ENCODE measurements around the gene CEP70.
"Not testable (repeated sequence)": the region's sequence is repeated elsewhere in the genome, so short reads cannot be mapped to it uniquely, and the experiment has no call there.

CEP70 gene

GRCh38 chr3:138470687-138471086 lies 123.4 kb downstream of the CEP70 start:
- FAIRE-seq (no peak), DNase-seq (ENCODE audit: low spot score) (no peak)

DNA sequence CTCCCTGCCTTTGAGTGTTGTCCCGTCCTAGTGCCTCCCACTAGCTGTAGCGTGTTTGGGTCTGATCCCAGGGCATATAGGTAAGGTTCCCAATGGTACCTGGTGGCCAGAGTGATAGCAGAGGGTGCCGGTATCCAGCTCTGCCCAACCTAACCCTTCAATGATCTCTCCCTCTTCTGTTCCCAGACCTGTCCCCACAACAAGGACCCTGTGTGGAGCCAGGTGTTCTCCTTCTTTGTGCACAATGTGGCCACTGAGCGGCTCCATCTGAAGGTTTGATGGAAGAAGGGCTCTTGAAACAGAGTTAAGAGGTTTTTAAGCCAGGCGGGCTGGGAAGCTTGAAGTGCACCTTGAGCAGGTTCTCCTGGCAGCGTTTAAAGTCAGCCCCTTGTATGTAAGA lies 124.2 kb downstream of the CEP70 start:
- FAIRE-seq (no peak), DNase-seq (ENCODE audit: low spot score) (no peak)

DNA sequence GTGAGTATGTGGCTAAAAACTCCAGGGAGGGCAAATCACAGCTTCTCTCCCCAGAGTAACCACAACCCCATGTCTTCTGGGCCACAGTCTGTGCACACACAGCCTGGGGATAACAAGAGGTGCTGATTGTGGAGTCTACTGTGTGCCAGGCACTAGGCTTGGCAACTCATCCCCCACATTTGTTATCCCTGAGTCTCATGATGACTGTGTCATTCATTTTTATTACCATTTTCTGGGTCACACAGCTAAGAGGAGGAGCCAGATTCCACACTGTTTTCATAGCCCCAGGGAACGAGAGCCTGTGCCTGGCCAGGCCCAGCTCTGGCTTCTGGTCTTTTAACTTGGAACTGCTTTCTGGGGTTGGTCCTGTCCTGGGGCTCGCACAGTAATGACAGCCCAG lies 125.2 kb downstream of the CEP70 start:
- FAIRE-seq (no peak), DNase-seq (ENCODE audit: low spot score) (no peak)

- no peak for FAIRE-seq
- no peak for DNase-seq (ENCODE audit: low spot score)
Measured at GRCh38 chr3:138468451-138468850, 125.6 kb downstream of the CEP70 start.

- DNase-seq (ENCODE audit: low spot score) (no peak), FAIRE-seq (no peak)
Measured at GRCh38 chr3:138467931-138468330, 126.1 kb downstream of the CEP70 start.

DNA sequence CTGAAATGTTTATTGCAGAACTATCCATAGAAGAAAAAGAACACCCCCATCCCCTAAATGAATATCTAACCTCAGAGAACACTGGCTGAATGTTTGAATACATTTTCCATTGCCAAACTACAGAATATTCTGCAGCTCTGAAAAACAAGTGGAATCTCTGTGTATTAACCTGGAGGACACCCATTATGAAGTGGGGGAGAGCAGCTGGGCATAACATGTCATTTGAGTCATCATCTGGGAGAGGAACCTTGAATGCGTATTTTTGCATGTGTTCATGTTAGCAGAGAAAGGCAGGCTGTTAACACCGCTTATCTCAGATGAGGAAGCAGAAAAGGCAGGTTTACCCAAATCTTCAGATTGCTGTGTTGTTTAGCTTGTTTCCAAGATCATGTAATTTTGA lies 128.1 kb downstream of the CEP70 start:
- FAIRE-seq, result no peak
- DNase-seq (ENCODE audit: low spot score), result no peak

DNA sequence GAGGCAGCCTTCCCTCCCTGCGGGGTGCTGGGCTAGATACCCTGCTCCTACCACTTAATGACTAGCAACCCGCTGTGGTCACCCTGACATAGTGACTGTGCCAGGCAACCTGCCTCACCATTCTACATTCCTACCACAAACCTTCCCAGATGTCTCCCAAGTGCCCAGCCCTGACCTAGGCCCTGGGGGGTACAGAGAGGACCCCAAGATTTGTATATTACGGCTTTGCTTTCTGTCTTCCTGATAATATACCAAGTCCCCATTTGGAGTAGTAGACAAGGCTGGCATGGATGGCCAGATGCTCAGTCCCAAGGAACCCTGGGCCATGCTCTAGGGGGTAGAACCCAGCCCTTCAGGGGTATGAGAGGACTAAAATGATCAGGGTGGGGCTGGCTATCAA lies 128.6 kb downstream of the CEP70 start:
- FAIRE-seq (no peak), DNase-seq (ENCODE audit: low spot score) (no peak)

- no peak for FAIRE-seq
- DNase-seq (ENCODE audit: low spot score), result no peak
Measured at GRCh38 chr3:138464491-138464860, 129.6 kb downstream of the CEP70 start.

GRCh38 chr3:138463724-138464490 lies 130.2 kb downstream of the CEP70 start:
- DNase-seq (ENCODE audit: low spot score) (no peak), FAIRE-seq (no peak)

DNA sequence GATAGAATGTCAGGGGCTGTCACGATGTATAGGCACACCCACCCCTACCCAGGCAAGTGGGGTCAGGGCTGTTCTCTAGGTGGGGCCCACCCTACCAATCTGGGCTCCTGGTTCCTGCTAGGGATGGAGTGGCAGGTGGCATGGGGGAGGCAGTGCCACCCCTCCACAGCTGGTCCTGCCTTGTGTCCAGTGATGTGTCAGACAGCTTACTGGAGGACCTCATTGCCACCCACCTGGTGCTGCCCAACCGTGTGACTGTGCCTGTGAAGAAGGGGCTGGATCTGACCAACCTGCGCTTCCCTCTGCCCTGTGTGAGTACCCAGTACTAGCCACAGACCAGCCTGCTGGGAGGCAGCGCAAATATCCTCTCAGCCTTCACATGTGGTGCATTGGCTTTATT lies 132.2 kb downstream of the CEP70 start:
- DNase-seq (ENCODE audit: low spot score), result no peak
- FAIRE-seq, result no peak

DNA sequence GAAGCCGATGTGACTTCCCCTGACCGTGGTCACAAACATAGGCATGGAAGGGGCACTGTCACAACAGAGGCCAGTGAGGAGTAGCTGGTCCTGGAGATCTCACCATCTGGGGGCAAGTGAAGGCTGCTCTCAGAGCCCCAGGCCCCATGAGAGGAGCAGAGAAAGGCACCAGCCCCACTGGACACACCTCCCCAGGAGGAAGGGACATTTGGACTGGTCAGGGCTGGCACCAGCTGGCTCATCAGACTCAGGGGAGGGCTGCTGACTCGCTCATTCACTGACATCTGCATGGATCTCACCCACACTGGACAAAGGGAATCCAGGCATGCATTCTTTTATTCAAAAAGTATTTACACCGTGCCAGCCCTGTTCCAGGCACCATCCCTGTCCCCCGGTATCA lies 132.8 kb downstream of the CEP70 start:
- FAIRE-seq, result no peak
- DNase-seq (ENCODE audit: low spot score), result no peak

DNA sequence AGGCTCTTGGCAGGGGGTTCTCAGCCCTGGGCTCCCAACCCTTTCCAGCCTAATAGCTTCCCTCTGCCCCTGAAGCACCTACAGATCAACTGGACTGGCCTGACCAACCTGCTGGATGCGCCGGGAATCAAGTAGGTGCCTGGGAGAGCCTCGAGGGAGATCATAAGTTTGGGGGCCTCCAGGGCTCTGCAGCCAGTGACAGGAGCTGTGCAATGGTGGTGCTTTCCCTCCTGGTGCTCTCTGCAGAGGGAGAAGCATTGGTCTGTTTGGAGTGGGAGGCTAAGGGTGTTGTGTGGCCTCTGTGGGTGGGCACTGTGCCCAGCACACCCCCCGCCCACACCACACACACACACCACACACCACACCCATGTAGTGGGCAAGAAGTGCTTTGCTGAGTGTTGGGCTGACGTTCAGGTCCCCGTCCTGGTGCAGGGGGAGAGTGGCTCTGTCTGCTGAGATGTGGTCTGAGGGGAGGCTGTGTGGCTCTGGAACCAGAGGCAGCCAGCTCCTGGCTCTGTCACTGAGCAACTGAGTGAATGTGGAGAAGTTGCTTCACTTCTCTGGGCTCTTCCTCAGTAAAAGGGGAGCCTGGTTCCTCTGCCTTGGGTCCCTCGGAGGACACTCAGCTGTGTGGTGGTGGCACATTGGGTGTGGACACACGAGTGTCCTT lies 133.4 kb downstream of the CEP70 start:
- FAIRE-seq (no peak), DNase-seq (ENCODE audit: low spot score) (no peak)

DNA sequence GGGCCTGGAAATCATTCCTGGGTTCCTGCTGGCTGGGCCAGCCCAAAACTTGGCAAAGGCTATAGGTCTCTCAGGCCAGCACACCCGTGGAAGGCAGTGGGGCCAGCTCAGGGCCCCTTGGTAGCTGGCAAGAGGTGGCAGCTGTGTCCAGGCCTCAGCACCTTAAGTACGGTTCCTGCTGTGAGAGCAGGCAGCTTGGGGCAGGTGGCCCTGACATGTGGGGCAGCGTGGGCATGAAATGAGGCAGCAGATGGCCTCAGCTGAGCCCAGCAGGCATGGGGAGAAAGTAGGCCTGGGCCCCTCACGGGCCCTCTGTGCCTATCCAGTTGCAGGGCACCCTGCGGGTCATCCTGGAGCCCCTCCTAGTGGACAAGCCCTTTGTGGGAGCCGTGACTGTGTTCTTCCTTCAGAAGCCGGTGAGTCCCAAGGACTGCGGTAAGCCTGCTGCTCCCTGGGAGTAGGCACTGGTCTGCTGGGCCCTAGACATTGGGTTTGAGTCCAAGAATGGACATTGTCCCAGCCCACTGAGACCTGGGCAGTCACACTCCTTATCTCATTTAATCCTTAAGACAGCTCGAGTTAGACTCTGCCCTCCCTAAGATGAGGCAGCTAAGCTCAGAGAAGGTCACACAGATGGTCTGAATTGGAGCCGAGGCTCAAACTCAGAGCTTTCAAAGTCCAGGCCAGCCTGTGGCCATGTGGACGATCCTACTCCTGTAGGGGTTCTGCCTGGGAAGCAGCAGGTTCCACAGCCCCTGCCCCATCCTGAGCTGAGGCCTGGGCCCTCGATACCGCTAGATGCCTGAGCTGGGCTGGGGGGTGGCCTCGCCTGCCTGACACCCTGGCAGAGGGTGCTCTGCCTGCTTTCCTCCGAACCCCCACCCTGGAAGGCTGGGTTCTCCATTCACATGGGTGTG lies 134.2 kb downstream of the CEP70 start:
- FAIRE-seq (no peak), DNase-seq (ENCODE audit: low spot score) (no peak)

DNA sequence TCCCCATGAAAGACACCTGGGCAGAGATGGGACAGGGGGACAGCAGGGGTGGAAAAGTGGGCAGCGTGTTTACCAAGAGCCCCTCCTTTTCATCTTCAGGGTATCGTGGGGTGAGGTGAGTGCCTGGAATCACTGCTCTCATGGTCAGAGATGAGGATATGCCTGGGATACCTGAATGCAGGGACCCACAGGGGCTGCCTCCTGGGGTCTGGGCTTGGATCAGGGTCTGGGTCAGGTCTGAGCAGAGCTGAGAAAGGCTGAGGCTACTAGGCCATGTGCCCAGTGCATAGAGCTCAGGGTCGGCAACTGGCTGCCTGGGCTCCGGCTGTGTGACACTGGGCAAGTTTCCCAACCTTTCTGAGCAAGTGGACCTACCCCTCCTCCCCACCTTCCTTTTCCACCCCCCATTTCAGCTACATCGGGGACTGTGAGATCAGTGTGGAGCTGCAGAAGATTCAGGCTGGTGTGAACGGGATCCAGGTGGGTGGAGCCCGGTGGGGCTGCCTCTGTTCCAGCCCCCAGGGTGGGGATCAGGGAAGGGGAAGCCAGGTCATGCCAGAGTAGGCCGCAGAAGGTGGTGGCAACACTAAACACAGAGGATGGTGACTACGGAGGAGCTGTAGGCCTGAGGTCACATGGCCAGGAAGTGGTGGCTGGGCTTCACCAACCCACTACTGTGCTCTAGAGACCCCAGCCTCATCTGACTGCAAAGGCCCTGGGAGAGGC lies 135.1 kb downstream of the CEP70 start:
- no peak for DNase-seq (ENCODE audit: low spot score)
- FAIRE-seq, result no peak

DNA sequence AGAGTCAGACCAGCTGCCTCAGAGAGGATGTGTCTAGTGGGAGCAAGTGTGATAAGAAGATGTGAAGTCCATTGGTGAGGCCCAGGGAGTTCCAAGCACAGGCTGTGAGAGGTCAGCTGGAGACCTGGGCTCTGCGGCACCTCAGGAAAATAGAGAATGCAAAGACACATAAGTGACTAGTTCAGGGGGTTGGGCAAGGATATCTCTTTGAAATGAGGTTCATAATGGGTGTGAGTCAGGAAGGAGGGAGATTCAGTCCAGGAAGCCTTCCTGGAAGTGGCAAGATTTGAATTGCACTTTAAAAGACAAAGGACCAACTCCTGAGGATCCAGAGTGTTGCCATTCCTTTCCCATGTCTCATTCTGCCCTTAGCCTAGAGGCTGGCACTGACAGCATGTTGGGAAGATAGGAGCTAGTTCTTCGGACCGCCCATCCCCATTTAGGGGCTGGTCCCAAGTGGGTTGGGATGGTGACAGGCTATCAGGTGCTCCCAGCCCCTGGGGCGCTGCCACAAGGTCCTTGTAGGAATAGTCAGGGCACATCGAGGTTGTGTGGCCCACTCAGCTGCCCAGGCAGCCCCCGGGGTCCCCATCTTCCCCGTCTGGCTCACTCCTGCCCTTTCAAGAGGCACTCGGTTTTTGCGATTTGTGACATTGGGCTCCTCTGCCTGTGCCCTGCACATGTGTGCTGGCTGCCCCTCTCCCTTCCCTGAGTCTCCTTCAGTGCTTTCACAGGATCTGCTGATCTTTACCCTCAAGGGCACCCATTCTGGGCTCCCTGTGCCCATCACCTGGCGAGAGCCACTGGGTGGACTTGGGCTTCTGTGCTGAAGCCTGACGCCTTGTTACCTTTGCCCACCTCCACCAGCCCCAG lies 136.0 kb downstream of the CEP70 start:
- FAIRE-seq (no peak), DNase-seq (ENCODE audit: low spot score) (no peak)

DNA sequence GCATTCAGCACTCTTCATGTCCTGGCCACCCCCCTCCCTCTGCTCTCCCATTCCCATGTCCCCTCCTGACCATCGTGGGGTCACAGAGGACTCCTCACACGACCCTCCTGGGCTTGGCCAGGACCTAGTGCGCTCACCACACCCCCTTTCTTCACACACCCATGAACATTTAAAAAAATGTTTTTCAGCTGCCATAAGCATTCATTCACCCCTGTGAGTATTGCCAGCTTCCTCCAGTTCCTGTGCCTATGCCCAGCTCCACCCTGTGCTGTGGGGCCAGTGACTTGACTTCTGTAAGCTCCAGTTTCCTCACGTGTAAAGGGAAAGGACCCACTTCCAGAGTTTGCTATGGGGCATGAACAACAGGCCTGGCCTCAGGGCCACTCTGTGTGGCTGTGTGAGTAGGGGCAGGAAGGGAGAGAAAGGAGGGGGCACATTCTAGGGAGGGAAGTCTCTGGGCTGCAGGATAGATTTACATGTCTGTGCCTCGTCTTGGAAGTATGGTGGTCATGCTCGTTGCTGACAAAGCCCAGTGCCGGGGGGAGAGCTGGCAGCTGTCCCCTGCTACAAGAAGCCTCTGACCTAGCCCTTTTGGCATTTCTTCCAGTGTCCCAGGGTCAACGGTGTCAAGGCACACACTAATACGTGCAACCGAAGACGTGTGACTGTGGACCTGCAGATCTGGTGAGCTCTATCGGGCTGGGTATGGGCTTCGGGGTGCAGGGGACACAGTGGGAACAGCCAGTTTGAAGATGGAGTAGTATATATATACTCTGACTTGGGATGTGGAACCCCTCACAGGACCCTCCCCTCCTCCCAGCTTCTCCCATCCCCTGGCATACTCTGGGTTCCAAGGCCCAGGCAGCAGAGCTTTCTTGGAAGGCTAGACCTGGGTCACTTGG lies 136.8 kb downstream of the CEP70 start:
- FAIRE-seq, result no peak
- DNase-seq (ENCODE audit: low spot score), result no peak

GRCh38 chr3:138455801-138456716 lies 138.0 kb downstream of the CEP70 start:
- FAIRE-seq (no peak), DNase-seq (ENCODE audit: low spot score) (no peak)

GRCh38 chr3:138453940-138454339 lies 140.1 kb downstream of the CEP70 start:
- FAIRE-seq, result not testable (repeated sequence)

More at GRCh38 chr3:138453940-138454339, 140.1 kb downstream of the CEP70 start:
- not testable (repeated sequence) for DNase-seq (ENCODE audit: low spot score)

Data from RCC 7860 (cell line).